Lower leg skin (tissue), 3 donors: ENCODE data around the gene DHX30.
"Not testable (repeated sequence)": the region's sequence is repeated elsewhere in the genome, so short reads cannot be mapped to it uniquely, and the experiment has no call there.

ENCODE experiments used
- CTCF ChIP-seq, 3 donors: fragments of 450-650 bp; IDR thresholded peaks; one replicate each; pipeline ENCODE4 v1.5.1; 2016; ENCODE audit warnings: antibody characterized with exemption in 3 of 3, mild to moderate bottlenecking in 3 of 3, moderate library complexity in 2 of 3
- POLR2A ChIP-seq, 2 donors: fragments of 450-650 bp; IDR thresholded peaks; one replicate each; pipeline ENCODE4 v1.6.1; 2016 to 2017; ENCODE audit warnings: antibody characterized with exemption in 2 of 2, mild to moderate bottlenecking in 1 of 2, moderate library complexity in 1 of 2

GRCh38 chr3:47829482-47829881, 26.5 kb downstream of the DHX30 start:
- TF ChIP-seq POLR2A, CTCF (IDR thresholded peaks at IDR 0.05): not testable (repeated sequence)
